Measurements from ENCODE around the gene FNDC1.

The FNDC1 gene

DNA sequence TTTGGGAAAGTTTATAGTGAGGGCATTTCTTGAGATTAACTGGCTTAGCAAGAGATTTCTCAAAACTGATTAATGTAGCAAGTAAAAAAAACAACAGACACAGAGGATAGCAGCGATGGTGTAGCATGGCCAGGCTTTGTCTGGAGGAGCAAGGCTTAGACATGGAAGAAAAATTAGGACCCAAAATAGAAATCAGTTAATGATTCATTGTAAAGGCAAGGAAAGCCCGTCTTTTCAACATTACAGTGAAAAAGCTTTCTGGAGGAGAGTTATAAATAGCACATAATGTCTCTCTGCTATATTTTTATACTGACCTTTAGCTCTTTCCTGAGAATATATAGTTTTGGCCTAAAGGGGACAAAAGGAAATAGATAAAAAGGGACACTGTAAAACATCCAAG lies 45.1 kb downstream of the FNDC1 start:
- H3K14ac ChIP-seq (ENCODE audit: low read length in 2 of 2): no peak overlapping the region
- no peak overlapping the region for H2AFZ ChIP-seq (ENCODE audit: low read depth, low read length)
- no peak overlapping the region for H2AK5ac ChIP-seq (ENCODE audit: low read length, severe bottlenecking)
- 36% methylated on average over 1 of the region's 2 CpGs for WGBS
- no peak overlapping the region for H4K91ac ChIP-seq (ENCODE audit: low read length)
- H3K4me3 ChIP-seq (ENCODE audit: insufficient read depth in 1 of 2, low read depth in 1 of 2, low read length in 2 of 2): no peak overlapping the region
- H2BK5ac ChIP-seq (ENCODE audit: low read depth, low read length, poor library complexity, severe bottlenecking): no peak overlapping the region
- no peak overlapping the region for H3K4ac ChIP-seq (ENCODE audit: low read depth in 1 of 2, low read length in 2 of 2)
- no peak overlapping the region for H2BK12ac ChIP-seq (ENCODE audit: low read length in 2 of 2)
- H3K18ac ChIP-seq (ENCODE audit: low read depth in 1 of 2, low read length in 2 of 2): no peak overlapping the region
- H3K23ac ChIP-seq (ENCODE audit: low read length in 2 of 2): no peak overlapping the region
- no peak overlapping the region for H3K4me2 ChIP-seq (ENCODE audit: low read length, poor library complexity, severe bottlenecking)
- H3K9ac ChIP-seq (ENCODE audit: low read length): no peak overlapping the region
- no peaks in the 10 kb centered on the region for H3K79me1 ChIP-seq (replicated peaks; ENCODE audit: low read length, poor library complexity, severe bottlenecking)
- no peaks in the 10 kb centered on the region for H3K9me3 ChIP-seq (ENCODE audit: control insufficient read depth, low read length)
- H4K8ac ChIP-seq (ENCODE audit: low read length): no peak overlapping the region
- H2BK15ac ChIP-seq (ENCODE audit: low read depth, poor library complexity, severe bottlenecking): no peak overlapping the region
- no peak for DNase-seq
- H3K4me1 ChIP-seq (ENCODE audit: control insufficient read depth, insufficient read depth, low read depth, low read length): peaks cover 6% of the 10 kb centered on the region
- H3K27ac ChIP-seq (ENCODE audit: low read length, poor library complexity, severe bottlenecking): no peak overlapping the region
- no peak overlapping the region for H2BK120ac ChIP-seq (ENCODE audit: low read depth, low read length)
- H3K36me3 ChIP-seq (ENCODE audit: control insufficient read depth in 1 of 2, insufficient read depth in 2 of 2, low read depth in 1 of 2, low read length in 2 of 2): no peaks in the 10 kb centered on the region
- no peaks in the 10 kb centered on the region for H3K27me3 ChIP-seq (ENCODE audit: control insufficient read depth in 1 of 2, insufficient read depth in 1 of 2, low read length in 2 of 2)

DNA sequence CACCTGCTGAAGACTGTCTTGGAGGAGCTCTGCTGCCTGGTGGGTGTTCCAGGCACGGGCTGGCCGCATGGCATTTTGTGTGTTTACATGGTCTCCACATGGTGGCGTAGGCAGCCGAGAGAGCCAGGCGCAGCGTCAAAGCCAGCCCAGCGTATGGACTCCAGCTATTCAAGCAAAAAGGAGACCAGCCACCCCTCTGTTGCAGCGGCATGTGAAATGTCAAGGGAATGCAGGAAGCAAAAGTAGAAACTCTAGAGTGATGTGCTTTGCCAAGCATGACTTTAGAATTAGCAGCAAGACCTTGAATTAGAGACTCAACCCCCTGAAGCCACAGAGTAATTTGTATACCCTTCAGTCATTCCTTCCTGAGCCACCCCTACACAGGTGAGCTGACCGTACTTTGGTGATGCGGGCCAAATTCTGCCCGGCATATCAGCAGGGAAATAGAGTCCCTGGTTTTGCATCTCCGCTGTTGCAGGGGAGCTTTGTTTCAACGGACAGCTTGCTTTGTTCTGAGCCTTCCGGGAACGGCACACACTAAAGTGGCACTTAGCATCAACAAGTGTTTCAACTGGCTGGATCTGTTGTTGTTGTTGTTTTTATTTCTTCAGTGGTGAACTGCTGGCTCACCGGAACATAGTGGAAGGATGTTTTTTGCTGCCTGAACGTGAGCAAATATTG lies 48.5 kb downstream of the FNDC1 start:
- Histone ChIP-seq H2BK5ac (ENCODE audit: low read depth, low read length, poor library complexity, severe bottlenecking) (no peak overlapping the region), H3K79me1 (replicated peaks; ENCODE audit: low read length, poor library complexity, severe bottlenecking) (no peaks in the 10 kb centered on the region), H2BK15ac (ENCODE audit: low read depth, poor library complexity, severe bottlenecking) (no peak overlapping the region), H2BK120ac (ENCODE audit: low read depth, low read length) (no peak overlapping the region), H3K18ac (ENCODE audit: low read depth in 1 of 2, low read length in 2 of 2) (no peak overlapping the region), H2BK12ac (ENCODE audit: low read length in 2 of 2) (no peak overlapping the region), H3K23ac (ENCODE audit: low read length in 2 of 2) (no peak overlapping the region), H4K8ac (ENCODE audit: low read length) (no peak overlapping the region), H3K4me2 (ENCODE audit: low read length, poor library complexity, severe bottlenecking) (no peak overlapping the region), H3K27ac (ENCODE audit: low read length, poor library complexity, severe bottlenecking) (no peak overlapping the region), H3K27me3 (ENCODE audit: control insufficient read depth in 1 of 2, insufficient read depth in 1 of 2, low read length in 2 of 2) (peaks cover 0 to 11% of the 10 kb centered on the region in 2 experiments), H2AFZ (ENCODE audit: low read depth, low read length) (no peak overlapping the region), H3K4me3 (ENCODE audit: insufficient read depth in 1 of 2, low read depth in 1 of 2, low read length in 2 of 2) (no peak overlapping the region), H3K4ac (ENCODE audit: low read depth in 1 of 2, low read length in 2 of 2) (no peak overlapping the region), H3K9ac (ENCODE audit: low read length) (no peak overlapping the region), H3K36me3 (ENCODE audit: control insufficient read depth in 1 of 2, insufficient read depth in 2 of 2, low read depth in 1 of 2, low read length in 2 of 2) (no peaks in the 10 kb centered on the region), H3K9me3 (ENCODE audit: control insufficient read depth, low read length) (no peaks in the 10 kb centered on the region), H3K14ac (ENCODE audit: low read length in 2 of 2) (no peak overlapping the region), H3K4me1 (ENCODE audit: control insufficient read depth, insufficient read depth, low read depth, low read length) (peaks cover 6% of the 10 kb centered on the region), H4K91ac (ENCODE audit: low read length) (no peak overlapping the region), H2AK5ac (ENCODE audit: low read length, severe bottlenecking) (no peak overlapping the region)
- WGBS: 72% methylated on average over 16 of the region's 17 CpGs
- DNase-seq: no peak

DNA sequence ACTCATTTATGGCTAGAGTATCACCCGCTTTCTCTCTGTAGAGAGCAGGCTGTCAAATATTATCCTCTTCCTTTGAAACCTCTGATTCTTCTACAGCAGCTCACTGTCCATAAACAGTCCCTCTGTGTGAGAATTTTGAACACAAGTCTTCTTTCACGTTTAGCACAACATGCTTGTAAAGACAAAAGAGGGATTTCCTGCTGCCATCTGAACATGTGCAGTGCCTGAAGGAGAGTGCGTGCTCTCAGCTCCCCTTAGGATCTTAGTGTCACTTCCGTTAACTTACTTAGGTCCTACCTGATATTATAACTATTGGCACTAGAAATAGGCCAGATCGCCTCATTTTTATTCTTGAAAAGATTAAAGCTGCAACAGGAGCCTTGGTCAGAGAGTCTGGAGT lies 50.9 kb downstream of the FNDC1 start:
- no peak overlapping the region for H3K18ac ChIP-seq (ENCODE audit: low read depth in 1 of 2, low read length in 2 of 2)
- H3K9me3 ChIP-seq (ENCODE audit: control insufficient read depth, low read length): no peaks in the 10 kb centered on the region
- H3K4me1 ChIP-seq (ENCODE audit: control insufficient read depth, insufficient read depth, low read depth, low read length): peaks cover 2% of the 10 kb centered on the region
- whole genome bisulfite sequencing: 61% methylated on average over 4 of the region's 5 CpGs
- H4K8ac ChIP-seq (ENCODE audit: low read length): no peak overlapping the region
- H2BK12ac ChIP-seq (ENCODE audit: low read length in 2 of 2): no peak overlapping the region
- H3K4me2 ChIP-seq (ENCODE audit: low read length, poor library complexity, severe bottlenecking): no peak overlapping the region
- no peak overlapping the region for H4K91ac ChIP-seq (ENCODE audit: low read length)
- no peak overlapping the region for H3K4ac ChIP-seq (ENCODE audit: low read depth in 1 of 2, low read length in 2 of 2)
- H3K27ac ChIP-seq (ENCODE audit: low read length, poor library complexity, severe bottlenecking): no peak overlapping the region
- H3K9ac ChIP-seq (ENCODE audit: low read length): no peak overlapping the region
- no peak overlapping the region for H2BK5ac ChIP-seq (ENCODE audit: low read depth, low read length, poor library complexity, severe bottlenecking)
- H2BK120ac ChIP-seq (ENCODE audit: low read depth, low read length): no peak overlapping the region
- no peak overlapping the region for H2AFZ ChIP-seq (ENCODE audit: low read depth, low read length)
- H3K4me3 ChIP-seq (ENCODE audit: insufficient read depth in 1 of 2, low read depth in 1 of 2, low read length in 2 of 2): no peak overlapping the region
- peaks cover 0 to 14% of the 10 kb centered on the region in 2 experiments for H3K27me3 ChIP-seq (ENCODE audit: control insufficient read depth in 1 of 2, insufficient read depth in 1 of 2, low read length in 2 of 2)
- no peak for DNase-seq
- H2BK15ac ChIP-seq (ENCODE audit: low read depth, poor library complexity, severe bottlenecking): no peak overlapping the region
- no peaks in the 10 kb centered on the region for H3K79me1 ChIP-seq (replicated peaks; ENCODE audit: low read length, poor library complexity, severe bottlenecking)
- no peak overlapping the region for H3K14ac ChIP-seq (ENCODE audit: low read length in 2 of 2)
- H3K23ac ChIP-seq (ENCODE audit: low read length in 2 of 2): no peak overlapping the region
- H2AK5ac ChIP-seq (ENCODE audit: low read length, severe bottlenecking): no peak overlapping the region
- no peaks in the 10 kb centered on the region for H3K36me3 ChIP-seq (ENCODE audit: control insufficient read depth in 1 of 2, insufficient read depth in 2 of 2, low read depth in 1 of 2, low read length in 2 of 2)

DNA sequence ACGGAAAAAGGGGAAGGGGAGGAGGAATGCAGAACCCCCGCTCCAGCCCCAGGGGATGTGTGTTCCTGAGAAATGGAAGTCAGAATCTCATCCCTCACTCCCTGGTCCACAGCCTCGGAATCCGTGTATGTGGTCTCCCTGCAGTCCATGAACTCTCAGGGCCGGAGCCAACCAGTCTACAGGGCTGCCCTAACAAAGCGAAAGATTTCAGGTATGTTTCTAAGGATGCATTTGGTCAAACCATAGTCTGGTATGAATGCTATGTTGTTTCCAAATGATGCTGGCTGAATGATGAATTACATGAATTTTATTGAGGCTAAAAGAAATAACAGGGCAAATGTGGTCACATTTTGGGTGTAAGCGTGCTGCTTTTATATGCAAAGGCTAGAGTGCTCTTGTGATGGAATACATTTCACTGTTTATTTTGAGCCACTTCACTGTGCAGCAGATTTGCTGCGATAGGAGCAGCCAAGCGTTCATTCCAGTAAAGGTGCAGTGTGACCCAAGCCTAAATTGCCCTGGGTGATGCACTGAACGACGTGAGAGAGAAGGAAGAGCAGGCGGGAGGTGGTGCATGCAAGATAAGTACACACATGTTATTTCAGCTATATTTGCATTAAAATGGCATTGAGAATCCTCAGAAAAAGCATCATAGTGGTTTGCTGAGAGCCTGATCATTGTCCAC lies 52.4 kb downstream of the FNDC1 start:
- H2BK15ac ChIP-seq (ENCODE audit: low read depth, poor library complexity, severe bottlenecking): no peak overlapping the region
- no peaks in the 10 kb centered on the region for H3K79me1 ChIP-seq (replicated peaks; ENCODE audit: low read length, poor library complexity, severe bottlenecking)
- H2BK12ac ChIP-seq (ENCODE audit: low read length in 2 of 2): no peak overlapping the region
- H2BK5ac ChIP-seq (ENCODE audit: low read depth, low read length, poor library complexity, severe bottlenecking): no peak overlapping the region
- no peak overlapping the region for H3K4me3 ChIP-seq (ENCODE audit: insufficient read depth in 1 of 2, low read depth in 1 of 2, low read length in 2 of 2)
- 83% methylated on average over 8 of the region's 12 CpGs for WGBS
- H4K91ac ChIP-seq (ENCODE audit: low read length): no peak overlapping the region
- H3K9me3 ChIP-seq (ENCODE audit: control insufficient read depth, low read length): no peaks in the 10 kb centered on the region
- H3K36me3 ChIP-seq (ENCODE audit: control insufficient read depth in 1 of 2, insufficient read depth in 2 of 2, low read depth in 1 of 2, low read length in 2 of 2): peaks cover 0 to 3% of the 10 kb centered on the region in 2 experiments
- no peak for DNase-seq
- H3K27me3 ChIP-seq (ENCODE audit: control insufficient read depth in 1 of 2, insufficient read depth in 1 of 2, low read length in 2 of 2): peaks cover 0 to 15% of the 10 kb centered on the region in 2 experiments
- H3K4me1 ChIP-seq (ENCODE audit: control insufficient read depth, insufficient read depth, low read depth, low read length): peaks cover 2% of the 10 kb centered on the region
- H3K4me2 ChIP-seq (ENCODE audit: low read length, poor library complexity, severe bottlenecking): no peak overlapping the region
- H2BK120ac ChIP-seq (ENCODE audit: low read depth, low read length): no peak overlapping the region
- no peak overlapping the region for H3K18ac ChIP-seq (ENCODE audit: low read depth in 1 of 2, low read length in 2 of 2)
- no peak overlapping the region for H2AFZ ChIP-seq (ENCODE audit: low read depth, low read length)
- H3K23ac ChIP-seq (ENCODE audit: low read length in 2 of 2): no peak overlapping the region
- H3K4ac ChIP-seq (ENCODE audit: low read depth in 1 of 2, low read length in 2 of 2): no peak overlapping the region
- no peak overlapping the region for H4K8ac ChIP-seq (ENCODE audit: low read length)
- H3K9ac ChIP-seq (ENCODE audit: low read length): no peak overlapping the region
- H3K27ac ChIP-seq (ENCODE audit: low read length, poor library complexity, severe bottlenecking): no peak overlapping the region
- H2AK5ac ChIP-seq (ENCODE audit: low read length, severe bottlenecking): no peak overlapping the region
- H3K14ac ChIP-seq (ENCODE audit: low read length in 2 of 2): no peak overlapping the region

Measured in mesenchymal stem cell (in vitro differentiated cells and primary cell).